Hematopoietic multipotent progenitor cell treated with erythropoietin and hydrocortisone succinate and interleukin-3 and kit ligand, for 8 days (in vitro differentiated cells): ENCODE results near the gene LHPP.
"Not testable (repeated sequence)": the region's sequence is repeated elsewhere in the genome, so short reads cannot be mapped to it uniquely, and the experiment has no call there.

Experiments
- DNase-seq: peaks from one replicate; pipeline ENCODE4 v3.0.0-alpha.2; 2015

The LHPP gene

GRCh38 chr10:124539935-124540641 lies 78.5 kb downstream of the LHPP start:
- peak; percentile 43 for DNase-seq

- DNase-seq: peak; percentile 42
These were observed 79.7 kb downstream of the LHPP start for GRCh38 chr10:124541076-124541903.

GRCh38 chr10:124542336-124542735 lies 80.7 kb downstream of the LHPP start:
- no peak for DNase-seq

DNA sequence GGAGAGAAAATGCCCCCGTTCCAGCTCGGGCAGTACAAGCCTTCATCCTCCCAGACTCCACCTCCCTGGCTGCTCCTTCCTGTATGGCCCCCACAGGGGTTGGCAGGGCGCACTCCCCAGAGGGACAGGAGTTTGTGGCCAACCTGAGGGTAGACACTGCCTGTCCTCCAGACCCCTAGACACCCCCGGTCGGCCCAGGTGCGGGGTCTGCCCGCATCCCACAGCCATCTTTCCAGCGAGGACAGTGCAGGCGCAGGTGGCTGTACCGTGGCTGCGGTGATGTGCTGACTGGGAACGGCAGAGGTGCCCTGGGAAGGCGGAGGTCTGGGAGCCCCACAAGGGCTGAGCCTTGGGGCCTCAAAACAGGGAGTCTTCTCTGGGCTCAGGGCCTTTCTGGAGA lies 81.5 kb downstream of the LHPP start:
- no peak for DNase-seq

- DNase-seq: no peak
These were observed 82.3 kb downstream of the LHPP start for GRCh38 chr10:124543971-124544370.

DNA sequence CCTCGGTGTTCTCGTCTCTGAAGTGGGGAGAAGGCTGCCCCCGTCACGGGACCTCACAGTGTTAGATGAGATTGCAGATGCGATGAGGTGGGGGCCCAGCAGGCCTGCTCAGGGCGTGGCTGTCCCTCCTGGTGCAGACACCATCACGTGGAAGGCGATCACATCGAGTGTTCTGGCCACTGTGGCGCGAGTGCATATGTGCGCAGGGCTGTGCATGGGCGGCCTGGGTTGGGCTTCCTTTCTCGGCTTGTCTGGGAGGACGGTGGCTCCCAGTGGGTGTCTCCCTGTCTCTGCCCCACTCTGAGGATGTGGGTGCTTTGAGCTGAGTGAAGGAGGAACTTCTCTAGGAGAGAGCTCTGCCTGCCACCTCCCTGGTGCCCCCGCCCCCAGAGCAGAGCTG lies 83.1 kb downstream of the LHPP start:
- DNase-seq: no peak

- DNase-seq: no peak
These were observed 83.9 kb downstream of the LHPP start for GRCh38 chr10:124545351-124546054.

- DNase-seq: no peak
These were observed 84.4 kb downstream of the LHPP start for GRCh38 chr10:124546055-124546369.

DNA sequence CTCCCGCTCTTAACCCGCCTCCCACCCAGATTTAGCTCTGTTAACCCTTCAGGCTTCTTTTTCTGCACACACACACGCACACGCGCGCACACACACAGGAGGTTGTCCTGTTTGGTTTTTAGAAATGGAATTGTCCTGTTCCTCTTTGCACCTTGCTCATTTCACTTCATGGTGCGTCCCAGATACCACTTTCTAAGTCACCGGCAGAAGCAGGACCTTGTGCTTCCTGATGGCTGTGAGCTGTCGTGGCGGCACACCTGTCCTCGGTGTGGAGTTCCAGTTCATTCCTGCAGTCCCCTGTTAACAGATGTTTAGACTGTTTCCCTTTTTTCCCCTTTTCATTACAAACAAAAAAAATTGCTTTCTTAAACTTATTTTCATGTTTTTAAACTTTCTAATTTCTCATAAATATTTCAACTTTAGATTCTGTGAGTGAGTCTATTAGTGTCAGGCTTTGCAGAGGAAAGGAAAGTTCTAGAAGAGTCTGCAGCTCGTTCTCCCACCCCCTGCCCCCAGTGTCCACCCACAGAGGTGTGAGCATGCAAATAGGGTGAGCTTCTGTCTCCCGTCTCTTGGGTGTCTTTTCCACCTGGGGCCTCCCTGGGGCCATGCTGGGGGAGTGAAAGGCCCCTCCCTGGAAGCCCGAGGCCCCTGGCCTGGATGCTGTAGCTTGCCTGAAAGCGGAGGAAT lies 85.5 kb downstream of the LHPP start:
- no peak for DNase-seq

GRCh38 chr10:124547647-124548168 lies 86.1 kb downstream of the LHPP start:
- DNase-seq: no peak

DNA sequence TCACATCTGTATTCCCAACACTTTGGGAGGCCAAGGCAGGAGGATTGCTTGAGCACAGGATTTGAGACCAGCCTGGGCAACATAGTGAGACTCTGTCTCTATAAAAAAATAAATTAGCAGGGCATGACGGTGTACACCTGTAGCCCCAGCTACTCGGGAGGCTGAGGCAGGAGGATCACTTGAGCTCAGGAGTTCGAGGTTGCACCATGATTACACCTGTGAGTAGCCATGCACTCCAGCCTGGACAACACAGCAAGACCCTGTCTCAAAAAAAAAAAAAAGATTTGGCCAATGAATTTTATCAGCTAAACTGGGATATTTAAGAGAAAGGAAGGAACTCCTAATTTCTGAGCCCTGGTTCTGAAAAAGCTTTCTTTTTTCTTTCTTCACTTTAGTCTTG lies 87.5 kb downstream of the LHPP start:
- not testable (repeated sequence) for DNase-seq

GRCh38 chr10:124550293-124551034 lies 88.8 kb downstream of the LHPP start:
- no peak for DNase-seq

GRCh38 chr10:124551097-124551496 lies 89.5 kb downstream of the LHPP start:
- no peak for DNase-seq

DNA sequence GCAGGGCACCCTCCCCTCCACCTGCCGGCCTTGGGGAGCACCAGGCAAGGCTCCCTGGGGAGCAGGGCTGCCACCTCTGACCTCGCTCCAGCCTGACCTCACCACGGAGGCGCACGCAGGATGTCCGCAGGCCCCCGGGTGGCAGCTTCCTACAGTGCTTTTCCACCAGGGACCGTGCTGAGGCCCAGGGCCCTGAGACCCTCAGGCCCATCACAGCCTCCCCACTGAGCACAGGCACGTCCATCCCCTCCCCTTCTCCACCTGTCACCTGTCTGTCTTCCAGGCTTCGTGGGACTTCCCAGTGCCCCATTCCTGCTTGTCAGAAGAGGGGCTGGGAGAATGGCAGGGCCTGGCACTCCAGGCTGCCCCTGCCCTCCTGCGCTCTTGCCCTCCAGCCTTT lies 90.1 kb downstream of the LHPP start:
- DNase-seq: no peak

DNA sequence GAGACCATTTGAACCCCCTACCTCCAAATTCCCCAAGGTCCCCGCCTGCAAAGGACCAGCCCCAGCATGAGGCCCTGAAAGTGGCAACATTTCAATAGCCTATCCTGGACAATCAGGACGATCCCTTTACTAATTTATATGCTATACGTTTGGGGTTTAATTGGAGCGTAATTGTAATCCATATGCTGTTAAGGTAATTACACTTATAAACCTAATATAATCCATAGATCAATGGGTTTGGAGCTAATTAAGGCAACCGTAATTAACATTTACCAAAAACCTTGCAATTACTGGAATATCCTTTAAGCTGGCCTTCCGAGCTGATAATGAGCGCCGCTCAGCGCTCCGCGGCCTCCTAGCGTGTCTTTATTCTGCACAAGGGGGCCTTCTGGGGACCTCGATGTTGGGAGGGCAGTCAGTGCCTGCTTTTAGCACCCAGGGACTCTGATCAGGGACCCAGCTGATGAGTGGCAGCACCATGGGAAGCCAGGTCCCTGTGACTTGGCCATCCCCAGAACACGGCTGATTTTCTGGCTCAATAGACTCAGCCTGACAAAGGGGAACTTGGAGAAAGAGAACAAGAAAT lies 91.2 kb downstream of the LHPP start:
- DNase-seq: no peak

DNA sequence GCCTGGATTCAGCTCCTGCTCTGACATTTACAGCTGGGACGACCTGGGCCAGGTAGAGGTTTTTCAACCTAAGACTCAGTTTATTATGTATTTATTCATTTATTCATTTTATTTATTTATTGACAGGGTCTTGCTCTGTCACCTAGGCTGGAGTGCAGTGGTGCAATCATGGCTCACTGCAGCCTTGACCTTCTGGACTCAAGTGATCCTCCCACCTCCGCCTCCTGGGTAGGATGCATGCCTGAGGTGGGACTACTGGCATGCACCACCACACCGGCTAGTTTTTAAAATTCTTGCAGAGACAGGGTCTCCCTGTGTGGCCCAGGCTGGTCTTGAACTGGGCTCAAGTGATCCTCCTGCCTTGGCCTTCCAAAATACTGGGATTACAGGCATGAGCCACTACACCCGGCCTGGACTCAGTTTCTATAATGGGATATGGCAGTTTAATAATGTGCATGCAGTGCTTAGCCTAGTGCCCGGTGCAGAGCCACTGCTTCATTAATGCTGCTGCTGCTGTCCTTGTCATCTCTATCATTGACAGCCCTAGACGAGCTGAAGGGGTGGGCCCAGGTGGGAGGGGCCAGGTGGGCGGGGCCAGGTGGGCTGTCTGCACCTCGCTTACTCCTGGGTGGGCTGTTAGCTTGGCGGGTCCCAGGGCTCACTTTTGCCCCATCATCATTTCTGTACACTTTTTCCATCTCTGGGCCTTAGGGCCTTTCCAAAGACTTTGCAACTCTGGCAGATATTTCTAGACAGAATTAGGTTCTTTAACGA lies 92.6 kb downstream of the LHPP start:
- DNase-seq: no peak

- DNase-seq: no peak
These were observed 95.5 kb downstream of the LHPP start for GRCh38 chr10:124557167-124557566.

DNA sequence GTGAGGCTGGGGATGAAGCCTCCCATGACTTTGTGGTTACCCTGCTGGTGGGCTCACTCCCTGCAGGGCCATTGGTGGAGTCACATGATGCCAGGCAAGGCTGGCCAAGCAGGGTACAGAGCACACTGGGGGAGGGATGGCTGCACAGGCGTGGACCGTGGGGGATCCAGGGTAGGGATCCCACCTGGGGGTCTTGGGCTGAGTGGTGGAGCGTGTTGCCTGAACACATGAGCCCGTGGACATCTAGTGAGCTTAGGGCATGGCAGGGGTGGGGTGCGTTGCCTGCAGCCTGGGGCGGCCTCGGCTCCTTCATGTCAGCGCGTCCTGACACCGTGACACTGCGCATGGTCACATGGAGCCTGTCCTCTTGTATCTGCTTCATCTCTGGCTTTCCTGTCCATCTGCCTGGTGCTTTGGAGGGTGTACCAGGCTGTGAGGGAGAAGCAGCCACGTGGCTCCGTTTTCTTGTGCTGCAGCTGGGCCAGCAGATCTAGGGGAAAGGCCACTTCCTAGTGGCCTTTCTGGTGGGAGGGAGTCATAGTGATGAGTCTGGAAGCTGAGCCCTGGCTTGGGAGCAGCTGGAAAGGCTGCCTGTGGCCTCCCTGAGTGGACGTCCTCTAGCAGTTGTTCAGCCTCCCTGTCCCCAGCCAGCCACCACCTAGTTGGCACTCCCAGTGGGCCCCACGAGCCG lies 96.2 kb downstream of the LHPP start:
- DNase-seq: no peak

- DNase-seq: no peak
These were observed 97.0 kb downstream of the LHPP start for GRCh38 chr10:124558339-124559321.
